Stomach (tissue), 9 donors: ENCODE data around the gene MEG3. TPM values are rescaled to one million over a fixed set of nuclear protein-coding genes. Genes with fewer than 3 reads are reported as not detected.

ENCODE experiments used
- DNase-seq, 2 donors: peaks; one replicate each; pipeline versions ENCODE4 v3.0.0 to v3.0.0-alpha.2; 2013 to 2019
- H3K27ac ChIP-seq, 5 donors: fragments of 200-600 bp in 4 of 5; sonication (generic) in 4 of 5; one replicate each; pipeline ENCODE4 v1.5.1; 2013 to 2019; ENCODE audit warnings: mild to moderate bottlenecking in 1 of 5, moderate library complexity in 1 of 5
- H3K27me3 ChIP-seq, 3 donors: fragments of 200-600 bp; sonication (generic); one replicate each; pipeline ENCODE4 v1.5.1; 2017 to 2019; ENCODE audit warnings: mixed run types in 1 of 3
- H3K36me3 ChIP-seq, 4 donors: fragments of 200-600 bp; sonication (generic); 1 replicate in 3 of 4; 2 replicates in 1 of 4; pipeline ENCODE4 v1.5.1; 2016 to 2019
- H3K4me1 ChIP-seq, 4 donors: fragments of 200-600 bp; sonication (generic); one replicate each; pipeline ENCODE4 v1.5.1; 2016 to 2019
- H3K4me3 ChIP-seq, 4 donors: fragments of 200-600 bp; sonication (generic) in 3 of 4; one replicate each; pipeline ENCODE4 v1.5.1; 2016 to 2019; ENCODE audit warnings: mild to moderate bottlenecking in 1 of 4
- H3K9me3 ChIP-seq, 4 donors: fragments of 200-600 bp; sonication (generic); one replicate each; pipeline ENCODE4 v1.5.1; 2016 to 2019
- CTCF ChIP-seq, 7 experiments: fragments of 450-650 bp in 4 of 7; fragments of 200-600 bp in 3 of 7; sonication (generic) in 3 of 7; IDR thresholded peaks; one replicate each; pipeline ENCODE4 v1.5.1; 2016 to 2019; ENCODE audit warnings: antibody characterized with exemption in 7 of 7, control low read depth in 2 of 7, mild to moderate bottlenecking in 1 of 7
- EP300 ChIP-seq: sonication (generic); formaldehyde crosslinking; IDR thresholded peaks from one replicate; pipeline ENCODE4 v1.6.1; 2017; ENCODE audit warnings: antibody characterized with exemption
- POLR2A ChIP-seq, 4 donors: fragments of 450-650 bp; IDR thresholded peaks; one replicate each; pipeline ENCODE4 v1.6.1; 2016; ENCODE audit warnings: antibody characterized with exemption in 4 of 4, control low read depth in 2 of 4, mild to moderate bottlenecking in 1 of 4, moderate library complexity in 1 of 4
- POLR2AphosphoS5 ChIP-seq, 3 donors: sonication (generic); formaldehyde crosslinking; IDR thresholded peaks; one replicate each; pipeline ENCODE4 v1.6.1; 2016; ENCODE audit warnings: antibody characterized with exemption in 3 of 3
- WGBS, 5 donors: extraction: QIAGEN DNeasy Blood & Tissue Kit in 3 of 5; methylation state at CpG; one replicate each; pipeline versions ENCODE4 v1.1.5 to v1.1.7; 2013 to 2018; 5-methylcytosine and 5-hydroxymethylcytosine counted together
- intact Hi-C: fragments of 100-400 bp; cut with DNase I; formaldehyde crosslinking; loops from one replicate; pipeline ENCODE4 v1.15.1; 2023; ENCODE audit warnings: low total_unique reads
- polyA plus RNA-seq, 3 donors: library from polyadenylated mRNA; stranded (reverse); fragments of 200-250 nt; gene quantifications; one replicate each; pipeline ENCODE4 v1.2.3, GENCODE V29; 2013
- total RNA-seq, 5 donors: library from RNA; depleted of rRNA; stranded (reverse); fragments of >200 nt; gene quantifications; one replicate each; pipeline versions ENCODE4 v1.1.0 to v1.2.3, GENCODE V29; 2014 to 2016
- donor health status: healthy with polysubstance abuse.
- donor health status: Bipolar disorder and iron deficiency.
- donor health status: healthy.

The MEG3 gene
- total and polyA plus RNA-seq, 8 donors = 13.4 to 390 (median 99.2) TPM

- Histone ChIP-seq H3K36me3 (no peaks in the 10 kb centered on the region), H3K27ac (no peak overlapping the region), H3K9me3 (no peaks in the 10 kb centered on the region), H3K27me3 (peaks cover 0 to 34% (median 2%) of the 10 kb centered on the region in 3 donors), H3K4me1 (no peaks in the 10 kb centered on the region), H3K4me3 (no peak overlapping the region)
- intact Hi-C loops = no loop called here
- WGBS, 5 donors = 87 to 100% (median 100%) methylated on average over 1 of the region's 1 CpG
- TF ChIP-seq POLR2AphosphoS5 (IDR thresholded peaks at IDR 0.05) = no peak
- no peak for TF ChIP-seq CTCF (IDR thresholded peaks at IDR 0.05)
- TF ChIP-seq EP300 = no peak
- no peak for TF ChIP-seq POLR2A (IDR thresholded peaks at IDR 0.05)
- no peak for DNase-seq
Observed at GRCh38 chr14:100819453-100819828, 6.5 kb upstream of the MEG3 start.

DNA sequence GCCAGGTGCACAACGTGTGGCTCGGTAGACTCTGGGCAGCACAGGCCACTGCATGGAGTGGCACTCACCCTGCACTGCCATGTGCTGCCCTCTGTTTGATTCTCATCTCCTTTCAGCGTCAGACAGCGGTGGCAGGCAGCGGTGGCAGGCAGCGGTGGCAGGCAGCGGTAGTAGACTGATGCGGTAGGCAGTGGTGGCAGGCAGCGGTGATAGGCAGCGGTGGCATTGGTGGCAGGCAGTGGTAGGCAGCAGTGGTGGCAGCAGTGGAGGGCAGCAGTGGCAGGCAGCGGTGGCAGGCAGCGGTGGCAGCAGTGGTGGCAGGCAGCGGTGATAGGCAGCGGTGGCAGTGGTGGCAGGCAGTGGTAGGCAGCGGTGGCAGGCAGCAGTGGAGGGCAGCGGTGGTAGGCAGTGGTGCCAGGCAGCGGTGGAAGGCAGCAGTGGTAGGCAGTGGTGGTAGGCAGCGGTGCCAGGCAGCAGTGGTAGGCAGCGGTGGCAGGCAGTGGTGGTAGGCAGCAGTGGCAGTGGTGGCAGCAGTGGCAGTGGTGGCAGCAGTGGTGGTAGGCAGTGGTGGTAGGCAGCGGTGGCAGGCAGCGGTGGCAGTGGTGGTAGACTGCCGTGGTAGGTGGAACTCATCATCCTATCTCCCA, 6.0 kb upstream of the MEG3 start:
- no peak for TF ChIP-seq CTCF (IDR thresholded peaks at IDR 0.05)
- no peak for TF ChIP-seq POLR2AphosphoS5 (IDR thresholded peaks at IDR 0.05)
- no peak for TF ChIP-seq EP300
- no peak for TF ChIP-seq POLR2A (IDR thresholded peaks at IDR 0.05)
- H3K27ac ChIP-seq = no peak overlapping the region
- no peaks in the 10 kb centered on the region for H3K9me3 ChIP-seq
- peaks cover 0 to 34% (median 4%) of the 10 kb centered on the region in 3 donors for H3K27me3 ChIP-seq
- no peak for DNase-seq
- no peaks in the 10 kb centered on the region for H3K4me1 ChIP-seq
- intact Hi-C loops = no loop called here
- WGBS, 5 donors = 93 to 98% (median 95%) methylated on average over 20 to 22 of the region's 22 CpGs
- H3K36me3 ChIP-seq = no peaks in the 10 kb centered on the region
- no peak overlapping the region for H3K4me3 ChIP-seq

DNA sequence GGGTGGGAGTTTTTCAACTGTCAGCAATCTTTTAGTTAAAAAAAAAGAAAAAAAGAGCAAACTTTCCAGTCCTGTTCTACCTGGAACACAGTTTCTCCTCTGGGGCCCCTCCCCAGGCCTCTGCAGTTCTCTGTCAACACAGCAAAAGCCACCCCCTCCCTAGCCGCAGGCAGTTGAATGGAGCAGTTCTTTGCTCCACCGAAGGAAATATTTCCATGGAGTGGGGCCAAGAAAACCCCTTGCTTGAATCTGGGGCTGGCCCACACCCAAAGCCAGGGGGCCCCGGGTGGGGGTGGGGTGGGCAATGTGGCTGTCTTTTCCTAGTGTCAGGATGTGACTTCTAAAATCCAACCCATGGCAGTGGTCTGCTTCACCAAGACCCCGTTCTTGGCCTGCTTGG, 5.0 kb upstream of the MEG3 start:
- DNase-seq = peak in 1 of 2 donors; percentile 75
- Histone ChIP-seq H3K36me3 (no peaks in the 10 kb centered on the region), H3K9me3 (peaks cover 0 to 4% (median 0%) of the 10 kb centered on the region in 4 donors), H3K4me1 (no peaks in the 10 kb centered on the region), H3K4me3 (no peak overlapping the region), H3K27me3 (peaks cover 0 to 37% (median 7%) of the 10 kb centered on the region in 3 donors), H3K27ac (no peak overlapping the region)
- intact Hi-C loops = no loop called here
- 40 to 50% (median 45%) methylated on average over 3 to 4 of the region's 4 CpGs for WGBS, 5 donors
- no peak for TF ChIP-seq CTCF (IDR thresholded peaks at IDR 0.05)
- no peak for TF ChIP-seq EP300
- no peak for TF ChIP-seq POLR2AphosphoS5 (IDR thresholded peaks at IDR 0.05)
- no peak for TF ChIP-seq POLR2A (IDR thresholded peaks at IDR 0.05)

DNA sequence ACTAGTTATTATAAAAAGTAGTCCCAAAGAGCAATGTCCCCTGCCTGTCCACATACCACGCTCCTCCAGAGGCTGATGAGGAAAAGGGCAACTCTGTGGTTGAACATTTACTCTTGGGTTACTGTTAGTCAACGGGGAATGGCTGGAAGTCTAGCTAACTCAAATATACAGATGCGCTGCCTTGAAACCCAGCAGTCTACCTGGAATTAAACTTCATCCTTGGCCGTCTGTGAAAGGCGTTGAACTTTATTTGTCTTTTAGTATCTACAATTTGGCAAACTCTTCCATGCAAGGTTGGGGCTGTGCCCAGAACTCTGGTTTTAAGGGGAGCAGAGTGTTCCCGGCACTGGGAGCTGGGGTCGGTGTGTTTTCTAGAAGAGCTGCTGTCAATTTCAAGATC, 3.9 kb upstream of the MEG3 start:
- TF ChIP-seq CTCF (IDR thresholded peaks at IDR 0.05) = no peak
- no peak for TF ChIP-seq POLR2AphosphoS5 (IDR thresholded peaks at IDR 0.05)
- no peak for TF ChIP-seq POLR2A (IDR thresholded peaks at IDR 0.05)
- no peak for TF ChIP-seq EP300

More for the DNA sequence above, 3.9 kb upstream of the MEG3 start:
- intact Hi-C loops = no loop called here
- DNase-seq = no peak
- no peak overlapping the region for H3K27ac ChIP-seq
- no peak overlapping the region for H3K4me3 ChIP-seq
- peaks cover 0 to 13% (median 0%) of the 10 kb centered on the region in 4 donors for H3K9me3 ChIP-seq
- H3K4me1 ChIP-seq = peaks cover 0 to 2% (median 0%) of the 10 kb centered on the region in 4 donors
- H3K27me3 ChIP-seq = peaks cover 0 to 47% (median 16%) of the 10 kb centered on the region in 3 donors
- WGBS, 5 donors = 49 to 64% (median 59%) methylated on average over 7 of the region's 7 CpGs
- no peaks in the 10 kb centered on the region for H3K36me3 ChIP-seq
